ENCODE data around the gene SPDEF. TPM values are rescaled to one million over a fixed set of nuclear protein-coding genes. Genes with fewer than 3 reads are reported as not detected.

Gene SPDEF
- total RNA-seq, 1 donor from 2014 or later: 5.0 TPM

GRCh38 chr6:34583461-34583860 is 27.3 kb upstream of the SPDEF start:
- TF ChIP-seq, protein P1, sequence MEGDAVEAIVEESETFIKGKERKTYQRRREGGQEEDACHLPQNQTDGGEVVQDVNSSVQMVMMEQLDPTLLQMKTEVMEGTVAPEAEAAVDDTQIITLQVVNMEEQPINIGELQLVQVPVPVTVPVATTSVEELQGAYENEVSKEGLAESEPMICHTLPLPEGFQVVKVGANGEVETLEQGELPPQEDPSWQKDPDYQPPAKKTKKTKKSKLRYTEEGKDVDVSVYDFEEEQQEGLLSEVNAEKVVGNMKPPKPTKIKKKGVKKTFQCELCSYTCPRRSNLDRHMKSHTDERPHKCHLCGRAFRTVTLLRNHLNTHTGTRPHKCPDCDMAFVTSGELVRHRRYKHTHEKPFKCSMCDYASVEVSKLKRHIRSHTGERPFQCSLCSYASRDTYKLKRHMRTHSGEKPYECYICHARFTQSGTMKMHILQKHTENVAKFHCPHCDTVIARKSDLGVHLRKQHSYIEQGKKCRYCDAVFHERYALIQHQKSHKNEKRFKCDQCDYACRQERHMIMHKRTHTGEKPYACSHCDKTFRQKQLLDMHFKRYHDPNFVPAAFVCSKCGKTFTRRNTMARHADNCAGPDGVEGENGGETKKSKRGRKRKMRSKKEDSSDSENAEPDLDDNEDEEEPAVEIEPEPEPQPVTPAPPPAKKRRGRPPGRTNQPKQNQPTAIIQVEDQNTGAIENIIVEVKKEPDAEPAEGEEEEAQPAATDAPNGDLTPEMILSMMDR (IDR thresholded peaks at IDR 0.05; ENCODE audit: insufficient read depth, low read length, severe bottlenecking): no peak
- no peak for FAIRE-seq
- H3K27me3 ChIP-seq (ENCODE audit: control insufficient read depth, insufficient read depth, low read length): no peaks in the 10 kb centered on the region
- H3K36me3 ChIP-seq (ENCODE audit: control insufficient read depth, insufficient read depth, low read length): peaks cover 3% of the 10 kb centered on the region
- no peak for DNase-seq (ENCODE audit: low read depth)
- H3K4me3 ChIP-seq (ENCODE audit: low read depth, low read length): no peak overlapping the region

GRCh38 chr6:34581561-34581920 is 25.4 kb upstream of the SPDEF start:
- DNase-seq (ENCODE audit: low read depth) (no peak), FAIRE-seq (no peak)

DNA sequence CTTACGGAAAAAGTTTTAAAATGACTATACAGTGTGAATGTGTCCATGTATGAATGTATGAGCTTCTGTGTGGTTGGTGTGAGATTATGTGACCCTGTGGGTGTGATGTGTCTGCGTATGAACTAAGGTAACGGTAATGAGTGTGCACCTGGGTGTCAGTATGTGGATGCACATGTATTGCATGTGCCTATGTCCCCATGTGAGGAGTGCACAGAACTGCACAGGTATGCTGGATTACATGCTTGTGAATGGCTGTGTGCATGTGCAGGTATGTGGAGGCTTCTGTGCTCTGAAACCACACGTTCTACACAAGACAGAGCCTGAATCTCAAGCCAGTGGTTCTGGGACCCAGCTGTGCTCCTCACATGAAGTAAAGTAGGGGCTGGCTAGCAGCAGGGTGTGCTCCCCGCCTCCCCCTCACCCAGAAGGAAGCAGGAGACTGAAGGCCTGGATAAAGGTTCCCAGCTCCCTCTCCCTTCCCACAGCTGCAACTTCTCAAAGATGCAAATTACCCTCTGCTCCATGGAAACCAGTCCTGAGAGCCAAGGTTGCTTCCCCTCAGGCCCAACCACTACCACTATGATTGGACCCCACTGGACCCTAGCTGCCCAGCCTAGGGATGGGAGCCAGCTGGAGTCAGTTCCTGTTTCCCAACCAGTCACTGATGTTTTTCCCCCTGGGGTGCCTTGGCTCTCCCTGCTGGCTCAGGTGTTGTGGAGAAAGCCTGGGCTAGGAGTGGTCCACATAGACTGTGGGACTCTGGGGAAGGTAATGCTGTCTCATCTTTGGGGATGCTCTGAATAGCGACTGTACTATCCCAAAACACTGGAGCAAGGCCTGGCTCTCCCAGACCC is 24.8 kb upstream of the SPDEF start:
- TF ChIP-seq, protein P1 (IDR thresholded peaks at IDR 0.05; ENCODE audit: insufficient read depth, low read length, severe bottlenecking): no peak
- H3K36me3 ChIP-seq (ENCODE audit: control insufficient read depth, insufficient read depth, low read length): peaks cover 2% of the 10 kb centered on the region
- no peak overlapping the region for H3K4me3 ChIP-seq (ENCODE audit: low read depth, low read length)
- DNase-seq (ENCODE audit: low read depth) (no peak), FAIRE-seq (no peak)
- no peaks in the 10 kb centered on the region for H3K27me3 ChIP-seq (ENCODE audit: control insufficient read depth, insufficient read depth, low read length)

More at GRCh38 chr6:34581561-34581920, 25.4 kb upstream of the SPDEF start:
- Histone ChIP-seq H3K27me3 (ENCODE audit: control insufficient read depth, insufficient read depth, low read length) (no peaks in the 10 kb centered on the region), H3K36me3 (ENCODE audit: control insufficient read depth, insufficient read depth, low read length) (peaks cover 2% of the 10 kb centered on the region), H3K4me3 (ENCODE audit: low read depth, low read length) (no peak overlapping the region)
- TF ChIP-seq, protein P1 (IDR thresholded peaks at IDR 0.05; ENCODE audit: insufficient read depth, low read length, severe bottlenecking): no peak

DNA sequence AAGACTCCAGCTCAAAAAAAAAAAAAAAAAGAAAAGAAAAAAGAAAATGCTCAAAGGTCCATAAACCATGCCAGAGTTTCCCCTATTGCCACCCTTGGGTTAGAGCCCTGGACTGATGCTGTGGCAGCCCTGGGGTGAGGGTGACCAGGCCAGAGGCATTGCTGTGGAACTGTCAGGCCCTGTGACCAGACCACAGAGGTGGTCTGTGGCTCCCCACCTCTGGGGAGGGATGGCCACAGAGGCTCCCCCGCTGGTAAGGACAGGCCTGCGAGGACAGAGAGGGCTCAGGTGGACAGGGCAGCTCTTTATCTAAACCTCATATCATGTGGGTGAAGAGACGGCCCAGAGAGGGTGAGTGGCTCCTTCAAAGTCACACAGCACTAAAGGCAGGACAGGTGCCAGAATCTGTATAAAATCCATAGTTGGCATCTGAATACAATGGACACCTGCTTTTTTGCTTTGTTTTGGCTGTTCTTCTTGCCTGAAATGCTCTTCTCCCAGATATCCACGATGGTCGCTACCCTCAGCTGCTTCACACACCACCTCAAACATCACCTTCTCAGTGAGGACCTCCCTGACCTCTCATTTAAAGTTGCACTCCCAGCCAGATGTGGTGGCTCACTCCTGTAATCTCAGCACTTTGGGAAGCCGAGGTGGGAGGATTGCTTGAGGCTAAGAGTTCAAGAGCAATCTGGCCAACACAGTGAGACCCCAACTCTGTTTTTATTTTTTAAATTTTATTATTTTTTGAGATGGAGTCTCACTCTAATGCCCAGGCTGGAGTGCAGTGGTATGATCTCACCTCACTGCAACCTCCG is 22.5 kb upstream of the SPDEF start:
- DNase-seq (ENCODE audit: low read depth) (no peak), FAIRE-seq (no peak)
- H3K36me3 ChIP-seq (ENCODE audit: control insufficient read depth, insufficient read depth, low read length): peaks cover 2% of the 10 kb centered on the region
- TF ChIP-seq, protein P1 (IDR thresholded peaks at IDR 0.05; ENCODE audit: insufficient read depth, low read length, severe bottlenecking): no peak
- H3K27me3 ChIP-seq (ENCODE audit: control insufficient read depth, insufficient read depth, low read length): no peaks in the 10 kb centered on the region
- no peak overlapping the region for H3K4me3 ChIP-seq (ENCODE audit: low read depth, low read length)

- TF ChIP-seq, protein P1 (IDR thresholded peaks at IDR 0.05; ENCODE audit: insufficient read depth, low read length, severe bottlenecking): no peak
- no peak for FAIRE-seq
Measured at GRCh38 chr6:34576286-34576955, 20.3 kb upstream of the SPDEF start.

More at GRCh38 chr6:34576286-34576955, 20.3 kb upstream of the SPDEF start:
- no peaks in the 10 kb centered on the region for H3K36me3 ChIP-seq (ENCODE audit: control insufficient read depth, insufficient read depth, low read length)
- H3K4me3 ChIP-seq (ENCODE audit: low read depth, low read length): no peak overlapping the region
- DNase-seq (ENCODE audit: low read depth): no peak
- peaks cover under 1% of the 10 kb centered on the region for H3K27me3 ChIP-seq (ENCODE audit: control insufficient read depth, insufficient read depth, low read length)

Measured in bronchial epithelial cell (primary cell).